VCaP (cell line): ENCODE data around the gene MMP27.

Source experiments
- H3K27ac ChIP-seq: fragments of 450-650 bp; 2 replicates; pipeline ENCODE4 v1.5.1; 2017
- TF ChIP-seq, protein P1 (sequence below): fragments of 450-650 bp; conservative IDR thresholded peaks from 2 replicates; pipeline ENCODE4 v1.5.1; 2017; ENCODE audit warnings: mild to moderate bottlenecking, moderate library complexity

Gene MMP27

DNA sequence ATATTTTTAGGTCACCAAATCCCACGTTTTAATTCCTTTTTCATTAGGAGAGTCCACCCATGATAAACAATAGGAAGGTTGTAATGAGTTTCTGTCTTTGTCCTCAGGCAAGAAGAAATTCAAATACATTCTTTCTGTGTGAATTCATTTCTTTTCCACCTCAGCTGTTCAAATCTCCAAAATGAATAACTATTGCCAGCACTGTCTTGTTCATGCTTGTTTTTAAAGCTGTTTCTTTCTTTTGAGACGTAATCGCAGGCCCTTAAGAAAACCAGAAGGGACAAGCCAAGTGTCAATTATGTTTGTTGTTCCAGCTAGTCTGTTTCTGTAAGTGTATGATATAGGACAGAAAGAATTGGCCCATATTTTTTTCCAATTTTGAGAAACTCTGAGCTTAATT lies 20.2 kb downstream of the MMP27 start:
- TF ChIP-seq, protein P1, sequence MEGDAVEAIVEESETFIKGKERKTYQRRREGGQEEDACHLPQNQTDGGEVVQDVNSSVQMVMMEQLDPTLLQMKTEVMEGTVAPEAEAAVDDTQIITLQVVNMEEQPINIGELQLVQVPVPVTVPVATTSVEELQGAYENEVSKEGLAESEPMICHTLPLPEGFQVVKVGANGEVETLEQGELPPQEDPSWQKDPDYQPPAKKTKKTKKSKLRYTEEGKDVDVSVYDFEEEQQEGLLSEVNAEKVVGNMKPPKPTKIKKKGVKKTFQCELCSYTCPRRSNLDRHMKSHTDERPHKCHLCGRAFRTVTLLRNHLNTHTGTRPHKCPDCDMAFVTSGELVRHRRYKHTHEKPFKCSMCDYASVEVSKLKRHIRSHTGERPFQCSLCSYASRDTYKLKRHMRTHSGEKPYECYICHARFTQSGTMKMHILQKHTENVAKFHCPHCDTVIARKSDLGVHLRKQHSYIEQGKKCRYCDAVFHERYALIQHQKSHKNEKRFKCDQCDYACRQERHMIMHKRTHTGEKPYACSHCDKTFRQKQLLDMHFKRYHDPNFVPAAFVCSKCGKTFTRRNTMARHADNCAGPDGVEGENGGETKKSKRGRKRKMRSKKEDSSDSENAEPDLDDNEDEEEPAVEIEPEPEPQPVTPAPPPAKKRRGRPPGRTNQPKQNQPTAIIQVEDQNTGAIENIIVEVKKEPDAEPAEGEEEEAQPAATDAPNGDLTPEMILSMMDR, result no peak
- H3K27ac ChIP-seq, result no peak overlapping the region

DNA sequence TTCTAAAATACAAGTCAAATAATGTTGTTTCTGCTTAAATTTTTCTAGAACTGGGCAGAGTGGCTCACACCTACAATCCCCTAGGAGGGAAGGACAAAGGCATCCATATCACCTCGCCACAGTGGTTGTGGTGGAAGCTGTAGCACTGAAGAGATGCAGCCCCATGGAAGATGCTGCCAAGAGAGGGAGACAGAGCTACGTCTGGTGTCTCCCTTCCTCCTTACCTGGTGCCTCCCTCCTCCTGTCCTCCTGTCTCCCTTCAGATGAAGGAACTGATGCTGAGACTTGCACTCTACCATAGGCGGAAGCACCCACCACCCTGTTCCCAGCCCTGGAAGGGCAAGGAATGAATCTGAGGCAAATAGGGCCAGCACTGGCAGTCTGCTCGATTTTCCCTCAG lies 22.3 kb downstream of the MMP27 start:
- TF ChIP-seq, protein P1, result peak; percentile 53
- no peak overlapping the region for H3K27ac ChIP-seq

DNA sequence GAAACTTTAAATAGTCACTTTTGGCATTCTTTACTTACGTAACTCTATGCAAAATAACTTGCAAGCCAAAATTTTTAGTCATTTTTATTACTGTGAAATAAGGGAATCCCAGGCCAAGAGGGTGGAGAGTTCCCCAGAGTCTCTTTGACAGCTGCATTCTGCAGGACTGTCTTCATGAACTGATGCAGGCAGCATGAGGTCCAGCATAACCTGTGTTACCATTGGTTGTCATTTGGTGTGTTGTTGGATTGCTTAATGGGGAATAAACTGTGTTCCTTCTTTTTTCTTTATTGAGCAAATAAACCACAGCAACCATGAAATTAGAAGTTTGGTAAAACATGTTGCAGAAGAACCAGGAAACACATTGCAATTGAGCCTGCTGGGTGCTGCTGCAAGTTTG lies 24.6 kb downstream of the MMP27 start:
- H3K27ac ChIP-seq, result no peak overlapping the region
- TF ChIP-seq, protein P1, result no peak

DNA sequence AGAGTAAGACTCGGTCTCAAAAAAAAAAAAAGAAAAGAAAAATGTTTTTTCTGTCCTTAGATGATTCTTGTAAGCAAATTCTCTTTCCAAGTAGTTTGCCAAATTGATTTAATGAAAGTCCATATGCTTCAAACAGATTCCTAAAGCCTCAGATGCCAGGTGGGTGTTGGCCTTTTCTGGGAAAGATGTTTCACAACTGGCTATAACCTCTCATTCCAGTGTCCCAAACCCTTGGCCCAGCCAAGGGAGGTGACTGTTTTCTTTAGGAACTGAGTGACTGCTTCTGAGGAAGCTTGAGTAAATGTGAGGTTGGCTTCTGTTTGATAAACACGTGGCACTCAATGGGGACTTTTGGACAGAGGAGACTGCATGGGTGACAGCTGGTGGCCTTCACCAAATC lies 27.5 kb downstream of the MMP27 start:
- no peak overlapping the region for H3K27ac ChIP-seq
- TF ChIP-seq, protein P1, result no peak

DNA sequence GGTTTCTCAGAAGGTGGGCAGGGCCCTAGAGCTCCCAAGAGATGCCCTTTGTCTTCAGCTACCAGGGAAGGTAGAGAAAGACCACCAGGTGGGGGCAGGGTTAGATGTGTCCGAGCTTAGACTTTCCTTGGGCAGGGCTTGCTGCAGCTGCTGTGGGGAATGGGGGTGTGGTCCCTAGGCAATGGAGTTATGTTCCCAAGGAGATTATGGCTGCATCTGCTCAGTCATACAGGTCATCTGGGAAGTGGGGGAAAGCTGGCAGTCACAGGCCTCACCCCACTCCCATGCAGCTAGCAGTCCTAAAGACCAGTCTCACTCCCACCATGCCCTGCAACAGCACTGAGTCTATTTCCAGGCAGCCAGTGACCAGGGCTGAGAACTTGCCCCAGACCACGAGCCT lies 29.5 kb downstream of the MMP27 start:
- TF ChIP-seq, protein P1, result no peak
- H3K27ac ChIP-seq, result no peak overlapping the region

DNA sequence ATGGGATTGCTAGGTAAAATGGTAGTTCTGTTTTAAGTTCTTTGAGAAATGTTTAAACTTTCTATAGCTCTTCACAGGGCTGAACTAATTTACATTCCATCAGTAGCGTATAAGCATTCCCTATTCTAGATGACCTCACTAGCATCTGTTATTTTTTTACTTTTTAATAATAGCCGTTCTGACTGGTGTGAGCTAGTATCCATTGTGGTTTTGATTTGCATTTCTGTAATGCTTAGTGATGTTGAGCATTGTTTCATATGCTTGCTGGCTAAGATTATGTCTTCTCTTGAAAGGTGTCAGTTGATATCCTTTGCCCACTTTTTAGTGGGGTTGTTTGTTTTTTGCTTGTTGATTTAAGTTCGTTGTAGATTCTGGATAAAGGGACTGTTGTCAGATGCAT lies 35.9 kb downstream of the MMP27 start:
- H3K27ac ChIP-seq, result no peak overlapping the region
- TF ChIP-seq, protein P1, result no peak

DNA sequence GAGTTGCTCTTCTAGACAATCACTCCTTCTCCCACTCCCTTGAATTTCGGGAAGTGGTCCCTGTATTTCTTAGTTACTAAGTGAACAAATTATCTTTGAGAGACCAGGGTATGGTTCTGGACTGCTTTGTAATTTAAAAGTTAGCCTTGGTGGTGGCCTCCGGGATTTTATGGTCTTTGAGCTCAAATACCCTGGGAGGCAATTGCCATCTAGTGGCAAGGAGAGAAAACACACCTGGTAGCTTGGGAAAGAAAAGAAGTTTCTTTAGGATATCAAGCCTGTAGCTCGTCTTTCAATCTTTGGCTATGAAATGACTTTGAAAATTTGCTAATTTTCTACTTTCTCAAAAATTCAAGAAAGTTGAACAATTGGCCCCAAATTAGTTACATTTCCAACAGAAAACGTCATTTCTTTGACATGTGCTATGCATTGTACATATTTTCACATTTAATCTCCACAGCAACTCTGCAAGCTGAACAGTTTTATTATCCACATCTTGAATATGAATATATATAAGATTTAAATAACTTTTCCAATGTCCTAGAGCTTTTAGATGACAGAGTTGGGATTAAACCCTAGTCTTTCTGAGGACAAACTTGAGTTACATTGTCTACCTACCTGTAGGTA lies 39.1 kb downstream of the MMP27 start:
- TF ChIP-seq, protein P1, result peak; percentile 97

More for the DNA sequence above, 39.1 kb downstream of the MMP27 start:
- H3K27ac ChIP-seq, result no peak overlapping the region
